Activated CD8-positive, alpha-beta memory T cell treated with anti-CD3 and anti-CD28 coated beads for 36 hours (primary cell): ENCODE data around the gene MRPS10. TPM values are rescaled to one million over a fixed set of nuclear protein-coding genes. Genes with fewer than 3 reads are reported as not detected.
"Not testable (repeated sequence)": the region's sequence is repeated elsewhere in the genome, so short reads cannot be mapped to it uniquely, and the experiment has no call there.

Experiments
- CTCF ChIA-PET: fragments of 350-600 bp; sonication (Branson Sonifier 250); formaldehyde crosslinking; loops from one replicate; lab custom pipeline; 2021; ENCODE audit warnings: antibody characterized with exemption; lab: Charles Lee
- POLR2A ChIA-PET: fragments of 350-600 bp; sonication (Branson Sonifier 250); formaldehyde crosslinking; loops from one replicate; lab custom pipeline; 2021; ENCODE audit warnings: antibody characterized with exemption; lab: Charles Lee
- total RNA-seq, 2 experiments: library from RNA; stranded (reverse); gene quantifications; one replicate each; pipeline ENCODE4 v1.2.3, GENCODE V29; 2021

The MRPS10 gene
- total RNA-seq, 2 experiments from 2014 or later, result 49.2 to 53.2 TPM

GRCh38 chr6:42222448-42222847 lies 4.8 kb upstream of the MRPS10 start:
- CTCF ChIA-PET, result interaction anchor here (0.5 to 1.7 kb wide), 2 partner anchors 340 to 571 kb away, joined by 3 to 4 read pairs; no protein-coding TSS in a partner anchor

DNA sequence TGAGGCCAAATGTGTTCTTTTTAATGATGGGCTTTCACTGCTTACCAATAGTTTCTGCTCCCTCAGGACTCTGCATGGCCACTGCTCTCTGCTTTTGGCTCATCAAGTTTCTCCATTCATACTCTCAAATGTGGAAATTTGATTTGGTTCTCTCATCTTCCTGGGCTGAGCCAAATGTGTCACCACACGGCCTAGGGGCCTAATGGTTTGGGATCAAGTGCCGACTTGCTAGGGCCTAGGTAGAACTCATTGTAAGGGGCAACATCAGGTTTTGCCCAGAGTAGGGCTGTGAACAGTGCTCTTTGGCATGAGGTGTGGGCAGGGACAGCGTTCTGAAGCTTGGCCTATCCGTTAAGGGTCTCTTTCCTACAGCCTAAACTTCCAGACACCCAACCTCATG lies 3.9 kb upstream of the MRPS10 start:
- POLR2A ChIA-PET, result no interaction called here
- CTCF ChIA-PET, result interaction anchor here (1.7 kb wide), 1 partner anchor 341 kb away, joined by 4 read pairs; no protein-coding TSS in a partner anchor

More at GRCh38 chr6:42222448-42222847, 4.8 kb upstream of the MRPS10 start:
- POLR2A ChIA-PET, result interaction anchor here (0.7 kb wide), 1 partner anchor 8 kb away, joined by 8 read pairs; no protein-coding TSS in a partner anchor

DNA sequence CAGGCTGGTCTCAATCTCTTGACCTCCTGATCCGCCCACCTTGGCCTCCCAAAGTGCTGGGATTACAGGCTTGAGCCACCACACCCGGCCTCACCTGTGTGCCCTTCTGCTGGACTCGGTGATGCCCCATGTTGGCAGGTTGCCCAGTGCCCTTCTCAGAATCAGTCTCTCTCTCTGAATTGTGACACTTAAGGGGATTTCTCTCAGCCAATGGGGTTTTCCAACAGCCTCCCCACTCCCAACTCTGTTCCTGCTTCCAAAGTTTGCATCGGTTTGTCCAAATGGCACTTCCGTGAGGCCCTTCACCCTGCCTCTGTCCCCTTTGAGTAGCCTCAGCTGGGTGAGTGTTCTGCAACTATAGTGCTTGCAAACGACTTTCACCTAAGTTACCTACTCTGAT lies 3.1 kb upstream of the MRPS10 start:
- POLR2A ChIA-PET, result no interaction called here
- CTCF ChIA-PET, result interaction anchor here (0.6 kb wide), 1 partner anchor 284 kb away, joined by 3 read pairs; no protein-coding TSS in a partner anchor

GRCh38 chr6:42217157-42217518 lies 523 bp downstream of the MRPS10 start:
- POLR2A ChIA-PET, result no interaction called here
- CTCF ChIA-PET, result interaction anchor here (0.7 to 1.1 kb wide), 3 partner anchors 140 to 330 kb away, joined by 3 to 4 read pairs (median 3); no protein-coding TSS in a partner anchor

DNA sequence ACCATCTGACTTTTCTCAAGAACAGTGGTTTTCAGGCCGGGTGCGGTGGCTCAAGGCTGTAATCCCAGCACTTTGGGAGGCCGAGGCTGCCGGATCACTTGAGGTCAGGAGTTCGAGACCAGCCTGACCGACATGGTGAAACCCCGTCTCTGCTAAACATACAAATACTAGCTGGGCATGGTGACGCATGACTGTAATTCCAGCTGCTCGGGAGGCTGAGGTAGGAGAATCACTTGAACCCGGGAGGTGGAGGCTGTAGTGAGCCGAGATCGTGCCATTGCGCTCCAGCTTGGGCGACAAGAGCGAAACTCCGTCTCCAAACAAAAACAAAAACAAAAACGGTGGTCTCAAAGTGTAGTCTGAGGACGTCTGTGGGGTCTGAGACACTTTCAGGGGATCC lies 1.2 kb downstream of the MRPS10 start:
- CTCF ChIA-PET, result interaction anchor here (0.7 to 1.1 kb wide), 3 partner anchors 139 to 331 kb away, joined by 3 to 4 read pairs (median 3); no protein-coding TSS in a partner anchor
- POLR2A ChIA-PET, result not testable (repeated sequence)

- CTCF ChIA-PET, result no interaction called here
Observed at GRCh38 chr6:42212442-42212841, 5.2 kb downstream of the MRPS10 start.

DNA sequence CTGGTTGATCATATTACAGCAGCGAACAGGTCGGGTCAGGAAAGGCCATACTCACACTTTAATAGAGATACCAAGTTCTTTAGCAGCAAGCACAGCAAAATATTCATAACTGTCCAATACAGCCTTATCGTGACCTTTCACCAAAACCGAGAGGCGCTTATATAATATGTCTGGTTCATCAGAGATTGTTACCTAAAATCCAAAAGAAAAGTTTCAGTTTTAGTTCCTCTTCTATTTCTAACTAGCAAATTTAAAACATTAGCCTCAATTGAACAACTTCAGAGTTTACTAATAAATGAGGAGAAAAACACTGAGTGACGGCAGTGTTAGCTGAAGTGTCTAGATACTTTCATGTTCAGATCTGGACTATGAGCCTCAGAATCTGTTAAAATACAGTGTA lies 5.9 kb downstream of the MRPS10 start:
- ChIA-PET CTCF (interaction anchor here (0.6 kb wide), 1 partner anchor 336 kb away, joined by 3 read pairs; no protein-coding TSS in a partner anchor), POLR2A (no interaction called here)

More at GRCh38 chr6:42212442-42212841, 5.2 kb downstream of the MRPS10 start:
- POLR2A ChIA-PET, result no interaction called here

- POLR2A ChIA-PET, result no interaction called here
- CTCF ChIA-PET, result no interaction called here
Observed at GRCh38 chr6:42210551-42210950, 7.1 kb downstream of the MRPS10 start.

DNA sequence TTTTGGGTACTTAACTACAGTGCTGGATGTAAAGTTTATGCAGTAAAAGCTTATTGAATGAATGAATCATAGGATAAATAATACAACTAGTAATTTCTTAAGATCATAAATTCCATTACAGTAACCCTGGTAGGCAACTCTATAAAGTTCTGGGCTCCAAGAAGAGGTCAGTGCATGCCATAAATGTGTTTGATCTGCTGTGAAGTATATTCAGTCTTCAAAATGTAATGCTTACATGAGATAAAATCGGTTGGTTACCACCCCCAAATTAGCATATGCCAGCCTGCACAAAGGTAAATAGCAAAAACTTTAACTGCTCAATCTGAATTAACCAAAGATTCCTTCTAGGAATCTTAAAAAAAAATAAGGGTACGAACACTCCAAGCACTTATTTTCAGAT lies 10.1 kb downstream of the MRPS10 start:
- CTCF ChIA-PET, POLR2A ChIA-PET: not testable (repeated sequence)

GRCh38 chr6:42204768-42205282 lies 12.8 kb downstream of the MRPS10 start:
- POLR2A ChIA-PET, result interaction anchor here (0.5 kb wide), 1 partner anchor 271 kb away, joined by 4 read pairs; no protein-coding TSS in a partner anchor
- CTCF ChIA-PET, result no interaction called here

DNA sequence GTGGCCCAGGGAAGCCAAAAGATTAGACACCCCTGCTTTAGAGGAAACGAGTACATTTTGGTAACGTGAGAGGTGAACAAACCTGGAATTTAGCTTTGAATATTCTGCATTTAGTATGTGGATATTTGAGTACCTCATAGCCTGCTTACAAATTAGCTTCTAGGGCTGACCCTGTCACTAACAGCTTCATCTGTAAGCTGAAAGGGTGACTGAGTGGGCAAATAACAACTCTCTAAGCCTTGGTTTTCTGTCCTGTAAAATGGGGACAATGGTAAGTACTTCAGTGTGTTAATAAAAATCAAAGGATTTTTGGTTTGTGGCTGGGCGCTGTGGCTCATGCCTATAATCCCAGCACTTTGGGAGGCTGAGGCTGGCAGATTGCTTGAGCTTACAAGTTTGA lies 14.5 kb downstream of the MRPS10 start:
- CTCF ChIA-PET, result no interaction called here
- POLR2A ChIA-PET, result no interaction called here

- POLR2A ChIA-PET, result not testable (repeated sequence)
Observed at GRCh38 chr6:42202131-42202915, 15.3 kb downstream of the MRPS10 start.

GRCh38 chr6:42201382-42201781 lies 16.3 kb downstream of the MRPS10 start:
- ChIA-PET CTCF (interaction anchor here (0.7 to 0.9 kb wide), 3 partner anchors 13 to 358 kb away, joined by 3 read pairs; no protein-coding TSS in a partner anchor), POLR2A (no interaction called here)

More at GRCh38 chr6:42202131-42202915, 15.3 kb downstream of the MRPS10 start:
- CTCF ChIA-PET, result interaction anchor here (0.8 kb wide), 1 partner anchor 12 kb away, joined by 3 read pairs; no protein-coding TSS in a partner anchor

DNA sequence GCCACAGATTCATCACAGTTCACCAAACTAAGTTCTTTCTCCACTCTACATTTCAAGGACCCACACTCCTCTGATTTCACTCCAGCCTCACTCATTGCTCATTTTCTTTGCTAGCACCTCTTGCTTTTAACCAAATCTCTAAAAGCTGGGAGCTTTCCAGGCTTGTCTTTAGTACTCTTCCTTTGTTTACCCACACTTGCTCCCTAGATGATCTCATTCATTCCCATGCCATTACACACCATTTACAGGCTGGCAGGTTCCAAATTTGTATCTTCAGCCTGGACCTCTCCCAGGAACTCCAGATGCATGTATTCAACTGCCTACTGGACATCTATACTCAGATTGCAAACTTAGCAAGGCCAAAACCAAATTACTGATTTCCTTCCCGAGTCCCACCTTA lies 17.6 kb downstream of the MRPS10 start:
- ChIA-PET POLR2A (no interaction called here), CTCF (interaction anchor here (0.7 kb wide), 1 partner anchor 103 kb away, joined by 4 read pairs; no protein-coding TSS in a partner anchor)

GRCh38 chr6:42199106-42199981 lies 18.3 kb downstream of the MRPS10 start:
- CTCF ChIA-PET, result interaction anchor here (0.7 kb wide), 1 partner anchor 102 kb away, joined by 4 read pairs; no protein-coding TSS in a partner anchor
- POLR2A ChIA-PET, result no interaction called here

- ChIA-PET POLR2A (no interaction called here), CTCF (no interaction called here)
Observed at GRCh38 chr6:42197555-42198362, 19.9 kb downstream of the MRPS10 start.

DNA sequence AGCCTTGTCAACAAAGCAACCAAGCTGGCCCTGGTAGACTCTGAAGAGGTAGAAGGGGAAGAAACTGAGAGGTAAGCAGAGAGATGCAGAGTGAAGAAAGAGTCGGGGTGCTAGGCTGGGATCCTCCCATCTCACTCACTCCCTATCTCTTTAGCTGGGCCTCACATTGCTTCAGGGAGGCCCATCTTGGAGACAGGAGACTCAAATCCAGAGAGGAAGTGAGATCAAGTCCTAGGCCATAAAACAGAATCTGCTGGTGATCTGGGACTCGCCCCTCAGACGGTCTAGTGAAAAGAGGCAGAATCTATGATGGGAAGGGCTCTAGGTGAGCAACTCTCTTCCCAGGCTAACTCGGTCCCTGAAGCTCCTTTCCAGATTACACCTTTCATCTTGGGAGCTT lies 22.2 kb downstream of the MRPS10 start:
- ChIA-PET CTCF (interaction anchor here (0.6 kb wide), 2 partner anchors 76 to 665 kb away, joined by 3 to 4 read pairs; no protein-coding TSS in a partner anchor), POLR2A (interaction anchor here (0.6 kb wide), 1 partner anchor 1347 kb away, joined by 6 read pairs; no protein-coding TSS in a partner anchor)

DNA sequence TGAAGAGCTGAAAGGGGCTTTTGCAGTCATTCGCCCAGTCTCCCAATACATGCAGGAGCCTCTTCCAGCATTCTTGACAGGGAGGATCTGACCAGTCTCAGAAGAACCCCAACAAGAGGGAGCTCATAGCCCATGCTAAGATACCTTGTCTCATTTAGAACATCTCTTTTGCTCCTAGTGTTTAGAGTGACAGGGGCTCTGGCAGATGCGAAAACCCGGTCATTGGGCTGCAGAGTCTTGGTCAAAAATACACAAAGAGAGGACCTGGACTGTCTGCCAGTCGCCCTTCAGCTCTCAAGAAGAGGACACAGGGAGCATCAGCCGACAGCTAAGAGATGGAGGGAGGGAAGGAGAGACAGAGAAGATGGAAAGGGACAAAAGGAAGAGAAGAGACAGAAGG lies 23.6 kb downstream of the MRPS10 start:
- POLR2A ChIA-PET, result no interaction called here

More for the DNA sequence above, 23.6 kb downstream of the MRPS10 start:
- CTCF ChIA-PET, result interaction anchor here (1.1 kb wide), 1 partner anchor 354 kb away, joined by 3 read pairs; no protein-coding TSS in a partner anchor
